Heart right ventricle (tissue), 16 donors: ENCODE measurements around the gene OR7D2. TPM values are rescaled to one million over a fixed set of nuclear protein-coding genes. Genes with fewer than 3 reads are reported as not detected.

Experiments used
- ATAC-seq, 8 donors: fragments of 200-7000 bp; cut with Tn5 transposase; one replicate each; pipeline ENCODE4 v1.9.1; 2020; ENCODE audit warnings: mild to moderate bottlenecking in 8 of 8, moderate library complexity in 8 of 8, moderate number of reproducible peaks in 1 of 8
- DNase-seq, 2 donors: peaks; one replicate each; pipeline ENCODE4 v3.0.0-alpha.2; 2020
- H3K27ac ChIP-seq, 10 donors: fragments of 200-600 bp; sonication (generic) in 2 of 10; one replicate each; pipeline versions ENCODE4 v1.5.0 to v1.8.0; 2020 to 2022; ENCODE audit warnings: mild to moderate bottlenecking in 3 of 10
- H3K27me3 ChIP-seq, 7 donors: fragments of 200-600 bp; one replicate each; pipeline ENCODE4 v1.8.0; 2021 to 2022; ENCODE audit warnings: mild to moderate bottlenecking in 2 of 7
- H3K36me3 ChIP-seq, 9 donors: fragments of 200-600 bp; sonication (generic) in 1 of 9; one replicate each; pipeline versions ENCODE4 v1.5.0 to v1.8.0; 2020 to 2022; ENCODE audit warnings: mild to moderate bottlenecking in 2 of 9
- H3K4me1 ChIP-seq, 9 donors: fragments of 200-600 bp; sonication (generic) in 1 of 9; one replicate each; pipeline versions ENCODE4 v1.5.0 to v1.8.0; 2020 to 2022; ENCODE audit warnings: mild to moderate bottlenecking in 4 of 9
- H3K4me3 ChIP-seq, 10 donors: fragments of 200-600 bp; sonication (generic) in 2 of 10; one replicate each; pipeline versions ENCODE4 v1.5.0 to v1.8.0; 2020 to 2022; ENCODE audit warnings: mild to moderate bottlenecking in 7 of 10, moderate library complexity in 2 of 10
- H3K9me3 ChIP-seq, 11 donors: fragments of 200-600 bp in 10 of 11; sonication (generic) in 2 of 11; one replicate each; pipeline versions ENCODE4 v1.5.0 to v1.8.0; 2013 to 2022; ENCODE audit warnings: mild to moderate bottlenecking in 2 of 11, control low read depth in 1 of 11, moderate library complexity in 1 of 11
- CTCF ChIP-seq, 9 donors: fragments of 200-600 bp; sonication (generic) in 2 of 9; IDR thresholded peaks; one replicate each; pipeline versions ENCODE4 v1.5.0 to v1.8.0; 2021 to 2022; ENCODE audit warnings: antibody characterized with exemption in 9 of 9, mild to moderate bottlenecking in 5 of 9, moderate library complexity in 1 of 9
- WGBS, 2 donors: extraction: QIAGEN DNeasy Blood & Tissue Kit; methylation state at CpG; one replicate each; pipeline ENCODE4 v1.1.7; 2013; ENCODE audit warnings: inconsistent platforms in 1 of 2; 5-methylcytosine and 5-hydroxymethylcytosine counted together
- intact Hi-C, 10 donors: fragments of 100-400 bp; cut with DNase I; formaldehyde crosslinking; loops; one replicate each; pipeline versions ENCODE4 v1.11.1 to v1.14.2; 2022
- polyA plus RNA-seq, 2 donors: library from polyadenylated mRNA; stranded (reverse); fragments of 200-250 nt; gene quantifications; one replicate each; pipeline ENCODE4 v1.2.3, GENCODE V29; 2013
- total RNA-seq, 10 donors: library from RNA; stranded (reverse); fragmentation: NEBNext Ultra II Directional in 3 of 10; extraction: Animal tissue kit (Norgen Biotek cat#: 25700) in 3 of 10; gene quantifications; one replicate each; pipeline versions ENCODE4 v1.2.1 to v1.2.4, GENCODE V29; 2021 to 2023
- donor health status: Arrhythmogenic right ventricular cardiomyopathy.
- donor health status: ischemic (EF 13 %, LVEDD 7.1; RV severe dilation, severe dysfunction).
- donor health status: healthy with polysubstance abuse.
- donor health status: DM: no; HTN: yes; CAD: no.
- donor health status: DM: no; HTN: no; CAD: no.
- donor health status: ischemic (EF 25% LVEDD 6.9; RV normal size, moderate dysfunction).
- donor health status: ischemic (EF 25% LVEDD 5.7; RV mildly dilated, moderate dysfunction).
- donor health status: healthy.
- donor health status: DM: yes; HTN: yes; CAD: no.
- donor health status: Ischemic cardiomyopathy.
- donor health status: ischemic (EF 35%, LVEDD 5.7; RV mildly dilated, moderate dysfunction).
- donor health status: nonischemic (EF 11% LVEDD 7.7; RV severe dilation, severe dysfunction).
- donor health status: DM: yes; HTN: yes; CAD: no.
- donor health status: PGD.
- donor health status: ischemic (EF 29% LVEDD 5.4; RV normal size, mild dysfunction).
- donor health status: nonischemic (EF 23%, LVEDD 6.1; RV moderate dilation, normal function).

OR7D2 gene
- total and polyA plus RNA-seq, 12 donors: 0.12 TPM; not detected in 11

DNA sequence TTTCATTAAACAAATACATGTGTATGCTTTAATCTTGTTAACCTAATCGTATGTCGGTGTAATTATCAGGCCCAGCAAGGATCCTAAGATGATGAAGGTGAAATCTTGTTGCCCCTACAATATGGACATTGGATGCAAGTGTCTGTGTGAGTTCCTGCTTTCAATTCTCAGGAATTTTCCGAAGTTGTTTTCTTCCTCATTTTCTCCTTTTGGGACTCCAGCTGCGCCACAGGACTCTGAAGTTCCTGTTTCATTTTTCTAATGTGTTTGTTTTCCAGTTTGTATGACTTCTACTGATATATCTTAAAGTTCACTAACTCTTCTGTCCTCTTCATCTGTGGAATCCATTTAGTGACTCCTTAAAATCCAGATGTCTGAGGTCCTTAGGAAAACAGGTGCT lies 11.9 kb upstream of the OR7D2 start:
- ATAC-seq (no peak), DNase-seq (no peak)
- WGBS, 2 donors: 76 to 92% methylated on average over 4 of the region's 4 CpGs
- Histone ChIP-seq H3K4me1 (peaks cover 0 to 15% (median 0%) of the 10 kb centered on the region in 9 donors), H3K27me3 (no peaks in the 10 kb centered on the region), H3K36me3 (peaks cover 0 to 55% (median 22%) of the 10 kb centered on the region in 9 donors), H3K4me3 (no peak overlapping the region), H3K9me3 (peaks cover 0 to 5% (median 0%) of the 10 kb centered on the region in 11 donors), H3K27ac (peak overlapping the region in 1 of 10 donors; percentile 67)
- intact Hi-C loops: no loop called here
- no peak for TF ChIP-seq CTCF (IDR thresholded peaks at IDR 0.05)

DNA sequence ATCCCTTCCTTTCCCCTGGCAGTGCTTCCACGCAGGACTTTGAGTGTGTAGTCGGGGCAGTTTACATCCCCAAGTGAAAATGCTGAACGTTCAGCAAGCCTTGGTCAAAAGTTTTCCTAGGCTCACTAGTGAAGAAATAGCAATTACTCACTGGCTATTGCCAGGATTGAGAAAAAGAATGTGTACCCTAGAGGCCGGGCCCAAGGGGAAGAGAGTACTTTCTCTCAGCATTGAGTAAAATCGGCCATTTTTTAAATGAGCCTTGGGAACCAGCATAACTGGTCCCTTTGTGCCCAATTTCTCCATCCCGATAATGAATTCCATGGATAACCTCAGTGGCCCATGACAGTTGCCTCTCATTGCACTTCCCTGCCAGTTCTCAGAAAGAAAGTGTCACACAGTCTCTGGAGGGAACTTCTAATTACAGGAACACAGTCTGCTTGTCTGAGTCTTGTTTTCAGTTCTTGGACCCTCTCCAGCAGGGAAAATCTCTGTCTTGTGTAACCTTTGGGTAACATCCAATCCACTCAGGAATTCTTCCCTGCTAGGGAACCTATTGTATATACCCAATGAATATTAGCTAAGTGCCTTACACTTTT lies 7.3 kb upstream of the OR7D2 start:
- H3K36me3 ChIP-seq: peaks cover 0 to 10% (median 0%) of the 10 kb centered on the region in 9 donors
- DNase-seq (no peak), ATAC-seq (peak in 1 of 8 donors; percentile 58)
- 72 to 82% methylated on average over 6 of the region's 6 CpGs for WGBS, 2 donors
- intact Hi-C loops: no loop called here
- peaks cover 0 to 15% (median 0%) of the 10 kb centered on the region in 9 donors for H3K4me1 ChIP-seq
- H3K4me3 ChIP-seq: no peak overlapping the region
- H3K27ac ChIP-seq: peak overlapping the region in 1 of 10 donors; percentile 31
- no peaks in the 10 kb centered on the region for H3K27me3 ChIP-seq
- TF ChIP-seq CTCF (IDR thresholded peaks at IDR 0.05): no peak
- no peaks in the 10 kb centered on the region for H3K9me3 ChIP-seq

- peaks cover 0 to 11% (median 0%) of the 10 kb centered on the region in 9 donors for H3K4me1 ChIP-seq
- H3K27me3 ChIP-seq: peaks cover 0 to 9% (median 0%) of the 10 kb centered on the region in 7 donors
- no peak for DNase-seq
- 88 to 94% methylated on average over 5 of the region's 5 CpGs for WGBS, 2 donors
- H3K36me3 ChIP-seq: no peaks in the 10 kb centered on the region
- no peak for TF ChIP-seq CTCF (IDR thresholded peaks at IDR 0.05)
- H3K4me3 ChIP-seq: no peak overlapping the region
- intact Hi-C loops: no loop called here
- H3K9me3 ChIP-seq: no peaks in the 10 kb centered on the region
- no peak overlapping the region for H3K27ac ChIP-seq
- no peak for ATAC-seq
Observed at GRCh38 chr19:9175326-9175725, 3.5 kb upstream of the OR7D2 start.

DNA sequence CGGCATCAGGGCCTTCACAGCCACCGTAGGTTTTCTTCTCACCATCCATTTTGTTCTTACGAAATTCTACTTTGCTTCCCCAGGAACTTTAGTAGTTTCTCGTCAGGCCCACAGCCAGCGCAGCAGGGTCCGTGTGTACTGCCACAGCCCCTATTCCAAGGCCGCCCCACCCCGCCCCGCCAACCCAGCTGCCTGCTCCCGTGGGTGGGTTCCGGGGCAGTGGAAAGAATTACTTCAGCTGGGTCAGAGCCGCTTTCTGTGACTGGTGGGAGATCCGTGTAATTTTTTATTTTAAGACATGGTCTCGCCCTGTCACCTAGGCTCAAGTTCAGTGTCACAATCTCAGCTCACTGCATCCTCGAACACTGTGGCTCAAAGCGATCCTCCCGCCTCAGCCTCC lies 4.2 kb downstream of the OR7D2 start:
- intact Hi-C loops: no loop called here
- H3K27me3 ChIP-seq: peaks cover 0 to 8% (median 0%) of the 10 kb centered on the region in 7 donors
- H3K36me3 ChIP-seq: no peaks in the 10 kb centered on the region
- H3K4me1 ChIP-seq: no peaks in the 10 kb centered on the region
- no peak overlapping the region for H3K27ac ChIP-seq
- no peak for TF ChIP-seq CTCF (IDR thresholded peaks at IDR 0.05)
- no peak overlapping the region for H3K4me3 ChIP-seq
- WGBS, 2 donors: 91 to 92% methylated on average over 17 of the region's 17 CpGs
- no peak for ATAC-seq
- DNase-seq: no peak
- peaks cover 0 to 8% (median 0%) of the 10 kb centered on the region in 11 donors for H3K9me3 ChIP-seq
